ENCODE data around the gene COQ8A.

The COQ8A gene

GRCh38 chr1:226956942-226957713 is 17.0 kb downstream of the COQ8A start:
- no peak for DNase-seq
- no peaks in the 10 kb centered on the region for H3K9me3 ChIP-seq
- intact Hi-C loops (cut with DNase I; ENCODE audit: low total_unique reads), result no loop called here
- TF ChIP-seq, protein P1, sequence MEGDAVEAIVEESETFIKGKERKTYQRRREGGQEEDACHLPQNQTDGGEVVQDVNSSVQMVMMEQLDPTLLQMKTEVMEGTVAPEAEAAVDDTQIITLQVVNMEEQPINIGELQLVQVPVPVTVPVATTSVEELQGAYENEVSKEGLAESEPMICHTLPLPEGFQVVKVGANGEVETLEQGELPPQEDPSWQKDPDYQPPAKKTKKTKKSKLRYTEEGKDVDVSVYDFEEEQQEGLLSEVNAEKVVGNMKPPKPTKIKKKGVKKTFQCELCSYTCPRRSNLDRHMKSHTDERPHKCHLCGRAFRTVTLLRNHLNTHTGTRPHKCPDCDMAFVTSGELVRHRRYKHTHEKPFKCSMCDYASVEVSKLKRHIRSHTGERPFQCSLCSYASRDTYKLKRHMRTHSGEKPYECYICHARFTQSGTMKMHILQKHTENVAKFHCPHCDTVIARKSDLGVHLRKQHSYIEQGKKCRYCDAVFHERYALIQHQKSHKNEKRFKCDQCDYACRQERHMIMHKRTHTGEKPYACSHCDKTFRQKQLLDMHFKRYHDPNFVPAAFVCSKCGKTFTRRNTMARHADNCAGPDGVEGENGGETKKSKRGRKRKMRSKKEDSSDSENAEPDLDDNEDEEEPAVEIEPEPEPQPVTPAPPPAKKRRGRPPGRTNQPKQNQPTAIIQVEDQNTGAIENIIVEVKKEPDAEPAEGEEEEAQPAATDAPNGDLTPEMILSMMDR (IDR thresholded peaks at IDR 0.05), result no peak
- peaks cover 0 to 4% (median 0%) of the 10 kb centered on the region in 4 donors for H3K4me1 ChIP-seq
- H3K36me3 ChIP-seq, result peaks cover 0 to 7% (median 0%) of the 10 kb centered on the region in 3 donors
- H3K27me3 ChIP-seq, result no peaks in the 10 kb centered on the region
- H3K4me3 ChIP-seq, result no peak overlapping the region
- no peak overlapping the region for H3K27ac ChIP-seq

DNA sequence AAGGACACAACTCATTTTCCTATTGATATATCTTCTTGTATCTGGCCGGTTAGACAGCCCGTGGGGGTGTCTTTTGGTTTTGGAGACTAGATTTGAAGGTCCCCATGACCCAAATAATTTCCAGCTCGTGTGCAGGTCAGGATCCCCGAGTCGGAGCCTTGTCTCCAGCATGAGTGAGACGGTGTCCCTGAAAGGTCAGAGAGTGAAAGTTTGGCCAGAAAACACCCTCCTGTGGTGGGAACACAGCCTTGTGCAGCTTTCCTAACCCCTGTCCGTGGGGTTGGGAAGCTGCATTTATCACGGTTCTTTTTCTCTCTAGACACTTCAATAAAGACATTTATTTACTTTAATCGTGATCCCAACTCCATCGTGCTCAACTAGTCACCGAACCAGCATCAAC is 17.6 kb downstream of the COQ8A start:
- H3K27me3 ChIP-seq, result no peaks in the 10 kb centered on the region
- H3K36me3 ChIP-seq, result peaks cover 0 to 13% (median 0%) of the 10 kb centered on the region in 3 donors
- H3K4me1 ChIP-seq, result peaks cover 0 to 4% (median 0%) of the 10 kb centered on the region in 4 donors
- DNase-seq, result no peak
- no peak overlapping the region for H3K27ac ChIP-seq
- no peak overlapping the region for H3K4me3 ChIP-seq
- intact Hi-C loops (cut with DNase I; ENCODE audit: low total_unique reads), result no loop called here
- H3K9me3 ChIP-seq, result no peaks in the 10 kb centered on the region
- TF ChIP-seq, protein P1 (IDR thresholded peaks at IDR 0.05), result no peak

GRCh38 chr1:226958300-226958699 is 18.2 kb downstream of the COQ8A start:
- H3K27ac ChIP-seq, result no peak overlapping the region
- no peak for DNase-seq

GRCh38 chr1:226960256-226960655 is 20.2 kb downstream of the COQ8A start:
- Histone ChIP-seq H3K9me3 (no peaks in the 10 kb centered on the region), H3K36me3 (peaks cover 2 to 38% (median 8%) of the 10 kb centered on the region in 3 donors), H3K27ac (no peak overlapping the region), H3K4me1 (peaks cover 0 to 8% (median 2%) of the 10 kb centered on the region in 4 donors), H3K4me3 (no peak overlapping the region), H3K27me3 (no peaks in the 10 kb centered on the region)
- DNase-seq, result no peak
- intact Hi-C loops (cut with DNase I; ENCODE audit: low total_unique reads), result no loop called here
- TF ChIP-seq, protein P1 (IDR thresholded peaks at IDR 0.05), result no peak

More at GRCh38 chr1:226958300-226958699, 18.2 kb downstream of the COQ8A start:
- Histone ChIP-seq H3K9me3 (no peaks in the 10 kb centered on the region), H3K27me3 (no peaks in the 10 kb centered on the region), H3K4me3 (no peak overlapping the region), H3K36me3 (peaks cover 0 to 19% (median 0%) of the 10 kb centered on the region in 3 donors), H3K4me1 (peaks cover 0 to 4% (median 0%) of the 10 kb centered on the region in 4 donors)
- intact Hi-C loops (cut with DNase I; ENCODE audit: low total_unique reads), result no loop called here
- TF ChIP-seq, protein P1 (IDR thresholded peaks at IDR 0.05), result no peak

- no peaks in the 10 kb centered on the region for H3K9me3 ChIP-seq
- peaks cover 10 to 47% (median 17%) of the 10 kb centered on the region in 3 donors for H3K36me3 ChIP-seq
- no peak overlapping the region for H3K4me3 ChIP-seq
- no peak for DNase-seq
- TF ChIP-seq, protein P1 (IDR thresholded peaks at IDR 0.05), result no peak
- intact Hi-C loops (cut with DNase I; ENCODE audit: low total_unique reads), result no loop called here
- no peak overlapping the region for H3K27ac ChIP-seq
- no peaks in the 10 kb centered on the region for H3K27me3 ChIP-seq
- peaks cover 0 to 8% (median 2%) of the 10 kb centered on the region in 4 donors for H3K4me1 ChIP-seq
Observed at GRCh38 chr1:226960944-226961765, 21.1 kb downstream of the COQ8A start.
